ENCODE measurements around the gene PAXX. TPM values are rescaled to one million over a fixed set of nuclear protein-coding genes. Genes with fewer than 3 reads are reported as not detected.

The PAXX gene
- polyA plus RNA-seq, 1 donor (not counting 4 experiments of a cell fraction or from before 2014, with no cell fraction given): 11.2 TPM

DNA sequence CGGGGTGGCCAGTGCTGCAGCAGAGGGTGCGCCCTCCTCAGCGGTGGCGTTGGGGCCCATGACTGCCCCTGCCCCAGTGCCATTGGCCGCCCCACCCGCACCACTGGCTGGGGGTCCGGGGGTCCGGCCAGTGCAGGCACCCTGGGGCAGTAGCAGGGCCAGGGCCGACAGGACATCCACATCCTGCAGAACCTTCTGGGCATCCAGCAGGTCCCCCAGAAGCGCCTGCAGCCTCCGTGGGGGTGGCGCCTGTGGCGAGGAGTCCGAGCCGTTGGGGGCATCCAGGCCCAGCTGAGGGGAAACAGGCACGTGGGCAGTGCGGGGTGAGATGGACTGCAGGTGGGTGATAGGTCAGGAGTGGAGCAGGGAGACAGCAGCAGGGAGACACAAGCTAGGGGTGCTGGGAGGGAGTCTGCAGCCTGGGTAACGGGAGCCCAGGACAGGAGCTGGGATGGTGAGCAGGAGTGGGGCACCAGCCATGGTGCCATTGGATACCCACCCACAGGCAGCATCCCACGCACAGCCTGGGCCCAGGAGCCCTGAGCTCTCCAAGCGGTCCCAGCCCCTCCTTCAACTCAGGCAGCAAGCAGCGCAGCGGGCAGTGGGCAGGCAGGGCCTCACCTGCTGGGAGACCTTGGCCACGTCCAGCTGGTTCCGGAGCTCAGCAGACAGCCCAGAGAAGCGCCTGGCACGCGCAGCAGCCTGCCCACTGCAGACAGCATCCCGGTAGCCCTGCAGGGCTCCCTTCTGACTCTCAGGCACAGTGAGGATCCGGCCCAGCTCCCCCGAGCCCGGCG, 28.7 kb downstream of the PAXX start:
- Histone ChIP-seq H3K9me3 (ENCODE audit: control insufficient read depth, low read depth, low read length) (no peaks in the 10 kb centered on the region), H3K27me3 (ENCODE audit: control insufficient read depth, extremely low read depth, insufficient read depth, low read length) (no peaks in the 10 kb centered on the region), H3K27ac (ENCODE audit: control insufficient read depth, insufficient read depth, low read length) (no peak overlapping the region), H3K79me2 (ENCODE audit: control insufficient read depth, insufficient read depth, low read length) (no peaks in the 10 kb centered on the region), H2AFZ (ENCODE audit: control insufficient read depth, low read length) (no peak overlapping the region), H3K36me3 (ENCODE audit: control insufficient read depth in 2 of 2, extremely low read depth in 1 of 2, insufficient read depth in 2 of 2, low read length in 2 of 2) (no peaks in the 10 kb centered on the region), H4K20me1 (ENCODE audit: control insufficient read depth, extremely low read depth, insufficient read depth, low read length) (no peaks in the 10 kb centered on the region), H3K4me3 (ENCODE audit: control insufficient read depth in 2 of 3, extremely low read depth in 1 of 3, insufficient read depth in 2 of 3, low read depth in 1 of 3, low read length in 3 of 3) (no peak overlapping the region), H3K9me1 (ENCODE audit: control insufficient read depth, extremely low read depth, insufficient read depth, low read length) (no peaks in the 10 kb centered on the region), H3K9ac (ENCODE audit: control insufficient read depth, extremely low read depth, insufficient read depth, low read length) (no peak overlapping the region), H3K4me1 (ENCODE audit: control insufficient read depth, extremely low read depth, insufficient read depth, low read length) (no peaks in the 10 kb centered on the region), H3K4me2 (ENCODE audit: control insufficient read depth, extremely low read depth, insufficient read depth, low read depth, low read length) (no peak overlapping the region)
- no peak for DNase-seq (ENCODE audit: low read depth, low spot score)
- dilution Hi-C loops (cut with MboI; ENCODE audit: extremely low pct_ligation_motif_present, low sequenced_read_pairs): no loop called here
- FAIRE-seq: no peak
- TF ChIP-seq, protein P1, sequence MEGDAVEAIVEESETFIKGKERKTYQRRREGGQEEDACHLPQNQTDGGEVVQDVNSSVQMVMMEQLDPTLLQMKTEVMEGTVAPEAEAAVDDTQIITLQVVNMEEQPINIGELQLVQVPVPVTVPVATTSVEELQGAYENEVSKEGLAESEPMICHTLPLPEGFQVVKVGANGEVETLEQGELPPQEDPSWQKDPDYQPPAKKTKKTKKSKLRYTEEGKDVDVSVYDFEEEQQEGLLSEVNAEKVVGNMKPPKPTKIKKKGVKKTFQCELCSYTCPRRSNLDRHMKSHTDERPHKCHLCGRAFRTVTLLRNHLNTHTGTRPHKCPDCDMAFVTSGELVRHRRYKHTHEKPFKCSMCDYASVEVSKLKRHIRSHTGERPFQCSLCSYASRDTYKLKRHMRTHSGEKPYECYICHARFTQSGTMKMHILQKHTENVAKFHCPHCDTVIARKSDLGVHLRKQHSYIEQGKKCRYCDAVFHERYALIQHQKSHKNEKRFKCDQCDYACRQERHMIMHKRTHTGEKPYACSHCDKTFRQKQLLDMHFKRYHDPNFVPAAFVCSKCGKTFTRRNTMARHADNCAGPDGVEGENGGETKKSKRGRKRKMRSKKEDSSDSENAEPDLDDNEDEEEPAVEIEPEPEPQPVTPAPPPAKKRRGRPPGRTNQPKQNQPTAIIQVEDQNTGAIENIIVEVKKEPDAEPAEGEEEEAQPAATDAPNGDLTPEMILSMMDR (optimal IDR thresholded peaks at IDR 0.05 in 1 of 3, IDR thresholded peaks at IDR 0.05 in 1 of 3, conservative IDR thresholded peaks at IDR 0.05 in 1 of 3; ENCODE audit: extremely low read depth in 1 of 3, insufficient read depth in 2 of 3, low read length in 3 of 3): no peak
- TF ChIP-seq EZH2 (IDR thresholded peaks at IDR 0.05; ENCODE audit: low read length): no peak

DNA sequence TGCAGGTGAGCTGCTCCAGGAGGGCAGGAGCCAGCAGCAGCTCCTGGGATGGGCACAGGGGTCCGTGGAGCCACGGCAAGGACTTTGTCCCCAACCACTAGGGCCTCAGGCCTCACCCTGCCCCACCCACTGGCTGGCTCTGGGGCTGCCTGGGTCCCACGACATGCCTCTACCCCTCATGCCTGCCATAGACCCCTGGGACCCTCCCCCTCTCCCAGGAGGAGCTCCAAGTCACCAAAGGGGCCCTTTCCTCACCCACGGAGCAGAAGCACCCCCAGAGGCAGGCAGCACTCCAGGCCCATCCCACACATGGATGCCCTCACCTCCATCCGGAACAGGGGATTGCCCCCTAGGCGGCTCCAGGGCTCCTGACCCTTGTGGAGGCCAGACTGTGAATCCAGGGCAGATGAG, 29.4 kb downstream of the PAXX start:
- TF ChIP-seq, protein P1 (optimal IDR thresholded peaks at IDR 0.05 in 1 of 3, IDR thresholded peaks at IDR 0.05 in 1 of 3, conservative IDR thresholded peaks at IDR 0.05 in 1 of 3; ENCODE audit: extremely low read depth in 1 of 3, insufficient read depth in 2 of 3, low read length in 3 of 3): no peak
- no peak for TF ChIP-seq EZH2 (IDR thresholded peaks at IDR 0.05; ENCODE audit: low read length)
- Histone ChIP-seq H3K9me3 (ENCODE audit: control insufficient read depth, low read depth, low read length) (no peaks in the 10 kb centered on the region), H3K9ac (ENCODE audit: control insufficient read depth, extremely low read depth, insufficient read depth, low read length) (no peak overlapping the region), H3K79me2 (ENCODE audit: control insufficient read depth, insufficient read depth, low read length) (no peaks in the 10 kb centered on the region), H3K4me1 (ENCODE audit: control insufficient read depth, extremely low read depth, insufficient read depth, low read length) (no peaks in the 10 kb centered on the region), H3K4me2 (ENCODE audit: control insufficient read depth, extremely low read depth, insufficient read depth, low read depth, low read length) (no peak overlapping the region), H3K9me1 (ENCODE audit: control insufficient read depth, extremely low read depth, insufficient read depth, low read length) (no peaks in the 10 kb centered on the region), H2AFZ (ENCODE audit: control insufficient read depth, low read length) (no peak overlapping the region), H3K27ac (ENCODE audit: control insufficient read depth, insufficient read depth, low read length) (no peak overlapping the region), H3K27me3 (ENCODE audit: control insufficient read depth, extremely low read depth, insufficient read depth, low read length) (peaks cover 5% of the 10 kb centered on the region), H4K20me1 (ENCODE audit: control insufficient read depth, extremely low read depth, insufficient read depth, low read length) (no peaks in the 10 kb centered on the region), H3K36me3 (ENCODE audit: control insufficient read depth in 2 of 2, extremely low read depth in 1 of 2, insufficient read depth in 2 of 2, low read length in 2 of 2) (no peaks in the 10 kb centered on the region), H3K4me3 (ENCODE audit: control insufficient read depth in 2 of 3, extremely low read depth in 1 of 3, insufficient read depth in 2 of 3, low read depth in 1 of 3, low read length in 3 of 3) (no peak overlapping the region)
- DNase-seq (ENCODE audit: low read depth, low spot score): no peak
- dilution Hi-C loops (cut with MboI; ENCODE audit: extremely low pct_ligation_motif_present, low sequenced_read_pairs): no loop called here
- FAIRE-seq: no peak
